K562 (cell line): ENCODE results near the gene CEP95. TPM values are rescaled to one million over a fixed set of nuclear protein-coding genes. Genes with fewer than 3 reads are reported as not detected.

ENCODE experiments used
- ATF1 ChIP-seq, 2 experiments: fragments of 450-650 bp in 1 of 2; IDR thresholded peaks; 2 replicates each; pipeline ENCODE4 v1.6.1; 2016; ENCODE audit warnings: missing compliant biosample characterization in 1 of 2, missing genetic modification characterization in 1 of 2
- BACH1 ChIP-seq: fragments of 200-800 bp; sonication (Bioruptor generic); IDR thresholded peaks from 2 replicates; pipeline ENCODE4 v1.6.1; 2016; ENCODE audit warnings: missing genetic modification characterization, missing compliant biosample characterization
- BRD9 ChIP-seq: fragments of 450-650 bp; IDR thresholded peaks from 2 replicates; pipeline ENCODE4 v1.6.1; 2018; ENCODE audit warnings: low read depth; ENCODE audit not compliant: partially characterized antibody
- CHAMP1 ChIP-seq: fragments of 450-650 bp; IDR thresholded peaks from 2 replicates; pipeline ENCODE4 v1.6.1; 2016; ENCODE audit warnings: mild to moderate bottlenecking
- CREB1 ChIP-seq, 2 experiments: sonication (generic) in 1 of 2; formaldehyde crosslinking in 1 of 2; IDR thresholded peaks; 2 replicates each; pipeline versions ENCODE4 v1.6.1 to v1.8.0; 2012 to 2022; ENCODE audit warnings: inconsistent platforms in 1 of 2, mild to moderate bottlenecking in 1 of 2, missing genetic modification reagents in 1 of 2, moderate library complexity in 1 of 2
- E2F8 ChIP-seq: fragments of 450-650 bp; IDR thresholded peaks from 2 replicates; pipeline ENCODE4 v1.7.1; 2018; ENCODE audit warnings: mild to moderate bottlenecking, low read depth; ENCODE audit not compliant: partially characterized antibody
- HMG20A ChIP-seq: fragments of 450-650 bp; formaldehyde crosslinking; conservative IDR thresholded peaks from 2 replicates; pipeline ENCODE4 v1.4.0; 2020; ENCODE audit warnings: mild to moderate bottlenecking, mixed read lengths
- KHSRP ChIP-seq: fragments of 450-650 bp; IDR thresholded peaks from 2 replicates; pipeline ENCODE4 v1.6.1; 2017
- KLF13 ChIP-seq: fragments of 450-650 bp; IDR thresholded peaks from 2 replicates; pipeline ENCODE4 v1.6.1; 2016; ENCODE audit warnings: missing genetic modification characterization, low read depth, mild to moderate bottlenecking, missing compliant biosample characterization, moderate library complexity, borderline replicate concordance
- L3MBTL2 ChIP-seq: fragments of 450-650 bp; IDR thresholded peaks from 2 replicates; pipeline ENCODE4 v1.6.1; 2016; ENCODE audit warnings: mild to moderate bottlenecking, moderate library complexity
- POLR2AphosphoS5 ChIP-seq: IDR thresholded peaks from 2 replicates; pipeline ENCODE4 v1.6.1; 2011; ENCODE audit warnings: mild to moderate bottlenecking, low read depth, low read length, moderate library complexity; ENCODE audit not compliant: control insufficient read depth, insufficient read depth
- RBM17 ChIP-seq: fragments of 200-400 bp; formaldehyde crosslinking; IDR thresholded peaks from 2 replicates; pipeline ENCODE4 v1.6.1; 2017; ENCODE audit warnings: low read depth, mild to moderate bottlenecking, low read length, borderline replicate concordance
- RUNX1 ChIP-seq: sonication (generic); IDR thresholded peaks from 2 replicates; pipeline ENCODE4 v1.6.1; 2016; ENCODE audit warnings: antibody characterized with exemption, low read depth
- SIN3A ChIP-seq, 2 experiments: fragments of 150-350 bp in 1 of 2; IDR thresholded peaks; 2 replicates each; pipeline ENCODE4 v1.6.1; 2011 to 2016; ENCODE audit warnings: borderline replicate concordance in 2 of 2, low read depth in 2 of 2, low read length in 2 of 2, mild to moderate bottlenecking in 2 of 2, moderate library complexity in 2 of 2; ENCODE audit not compliant: control insufficient read depth in 1 of 2
- SIX5 ChIP-seq, 2 experiments: IDR thresholded peaks; 2 replicates each; pipeline ENCODE4 v1.6.1; 2011; ENCODE audit warnings: low read length in 2 of 2, borderline replicate concordance in 1 of 2, low read depth in 1 of 2, mild to moderate bottlenecking in 1 of 2, moderate library complexity in 1 of 2; ENCODE audit not compliant: insufficient read depth in 1 of 2
- SREBF2 ChIP-seq: sonication (generic); formaldehyde crosslinking; IDR thresholded peaks from 2 replicates; pipeline ENCODE4 v1.4.0; 2020; ENCODE audit warnings: mild to moderate bottlenecking, missing genetic modification reagents
- SRSF9 ChIP-seq: fragments of 200-400 bp; formaldehyde crosslinking; IDR thresholded peaks from 2 replicates; pipeline ENCODE4 v1.6.1; 2017; ENCODE audit warnings: low read depth, low read length, borderline replicate concordance
- UBTF ChIP-seq, 2 experiments: IDR thresholded peaks; 2 replicates each; pipeline ENCODE4 v1.6.1; 2012; ENCODE audit warnings: improper control_type of control experiment in 2 of 2, low read depth in 2 of 2, low read length in 2 of 2, borderline replicate concordance in 1 of 2
- polyA plus RNA-seq, 8 experiments: library from polyadenylated mRNA; depleted of rRNA in 4 of 8; stranded (reverse) in 5 of 8; unstranded in 3 of 8; fragments of >200 nt; fragmentation: Nextera tagmentation in 2 of 8; fragmentation: Illumina TruSeq in 1 of 8; extraction: Ambion mirVana in 2 of 8; extraction: Trizol in 1 of 8; gene quantifications; 2 replicates each; pipeline versions ENCODE4 v1.2.1 to v1.2.3, GENCODE V29; 2011 to 2014; ENCODE audit warnings: inconsistent platforms in 1 of 8, missing spikeins in 1 of 8
- total RNA-seq, 7 experiments: library from RNA; depleted of rRNA in 6 of 7; stranded (reverse); fragments of >200 nt in 6 of 7; fragmentation: Illumina TruSeq in 2 of 7; extraction: Trizol in 2 of 7; gene quantifications; 2 replicates each; pipeline versions ENCODE4 v1.2.1 to v1.2.3, GENCODE V29; 2011 to 2021; ENCODE audit warnings: low replicate concordance in 1 of 7

CEP95 gene
- total and polyA plus RNA-seq, 9 of the 15 experiments (the other 6 are each of a cell fraction or from before 2014, with no cell fraction given), result 26.7 to 80.7 (median 56.9) TPM

GRCh38 chr17:64505340-64506200, 1.2 kb upstream of the CEP95 start (continued):
- TF ChIP-seq CHAMP1, result no peak
- TF ChIP-seq SIN3A (IDR thresholded peaks at IDR 0.05; ENCODE audit: borderline replicate concordance in 2 of 2, control insufficient read depth in 1 of 2, low read depth in 2 of 2, low read length in 2 of 2), result peak in 1 of 2 experiments; percentile 64; a peak in 1 of 4 replicates
- no peak for TF ChIP-seq KLF13 (tag)
- no peak for TF ChIP-seq E2F8
- TF ChIP-seq SIX5 (IDR thresholded peaks at IDR 0.05; ENCODE audit: borderline replicate concordance in 1 of 2, insufficient read depth in 1 of 2, low read depth in 1 of 2, low read length in 2 of 2), result no peak
- no peak; the same call in 1 of the 2 replicates for TF ChIP-seq CREB1 (IDR thresholded peaks at IDR 0.05)
- no peak; the same call in 1 of the 2 replicates for TF ChIP-seq CREB1 (CRISPR knock-in tag; IDR thresholded peaks at IDR 0.05)
- no peak for TF ChIP-seq HMG20A (CRISPR knock-in tag)
- no peak for TF ChIP-seq KHSRP
- TF ChIP-seq POLR2AphosphoS5, result no peak
- TF ChIP-seq UBTF (IDR thresholded peaks at IDR 0.05; ENCODE audit: borderline replicate concordance in 1 of 2, low read depth in 2 of 2, low read length in 2 of 2), result no peak
- peak; percentile 11; the same call in 1 of the 2 replicates for TF ChIP-seq L3MBTL2
- TF ChIP-seq SRSF9, result no peak
- TF ChIP-seq RBM17, result no peak
- 0 out of 2 replicates have a peak, but pooled peaks have one; percentile 25 for TF ChIP-seq RUNX1
- no peak for TF ChIP-seq BACH1 (tag)
- TF ChIP-seq SREBF2 (CRISPR knock-in tag), result no peak
- no peak for TF ChIP-seq ATF1 (CRISPR knock-in tag; IDR thresholded peaks at IDR 0.05)
- no peak; the same call in none of the 2 replicates for TF ChIP-seq ATF1 (tag; IDR thresholded peaks at IDR 0.05)
- TF ChIP-seq BRD9, result peak; percentile 27
